ENCODE data around the gene SELENOK. TPM values are rescaled to one million over a fixed set of nuclear protein-coding genes. Genes with fewer than 3 reads are reported as not detected.

SELENOK gene
- total RNA-seq, 1 experiment from 2014 or later, result 51.5 TPM

- BruUV-seq (replicated peaks), result no TSS peak
- peaks cover 7% of the 10 kb centered on the region; the same call in 1 of the 2 replicates for H3K4me1 ChIP-seq
- no peak for TF ChIP-seq CTCF (IDR thresholded peaks at IDR 0.05; ENCODE audit: insufficient read depth in 1 of 2, low read depth in 1 of 2, low read length in 1 of 2, severe bottlenecking in 1 of 2, unreplicated experiment in 1 of 2)
- H3K9me3 Mint-ChIP-seq (ENCODE audit: unreplicated experiment), result no peaks in the 10 kb centered on the region
- H3K27ac Mint-ChIP-seq (ENCODE audit: unreplicated experiment), result no peak overlapping the region
- H3K4me3 ChIP-seq (ENCODE audit: low read depth, low read length), result no peak overlapping the region
- H3K4me3 Mint-ChIP-seq (ENCODE audit: unreplicated experiment), result no peak overlapping the region
- H3K4me1 Mint-ChIP-seq (ENCODE audit: low read depth, unreplicated experiment), result peaks cover 7% of the 10 kb centered on the region
- intact Hi-C loops (cut with micrococcal nuclease; ENCODE audit: unreplicated experiment), result no loop called here
- H3K36me3 Mint-ChIP-seq (ENCODE audit: insufficient read depth, unreplicated experiment), result peaks cover 19% of the 10 kb centered on the region
- H3K36me3 ChIP-seq (ENCODE audit: control insufficient read depth, insufficient read depth, low read length), result no peaks in the 10 kb centered on the region; the same call in 1 of the 2 replicates
- no peaks in the 10 kb centered on the region for H3K27me3 ChIP-seq (replicated peaks; ENCODE audit: control insufficient read depth, insufficient read depth, low read length)
- no peaks in the 10 kb centered on the region for H3K9me3 ChIP-seq
- ChIA-PET CTCF (no interaction called here), POLR2A (no interaction called here)
- no peaks in the 10 kb centered on the region for H3K27me3 Mint-ChIP-seq (ENCODE audit: insufficient read depth, unreplicated experiment)
- no peak for DNase-seq
Observed at GRCh38 chr3:53888232-53888631, 3.4 kb downstream of the SELENOK start.

- Mint-ChIP-seq H3K4me3 (ENCODE audit: unreplicated experiment) (no peak overlapping the region), H3K36me3 (ENCODE audit: insufficient read depth, unreplicated experiment) (peaks cover 19% of the 10 kb centered on the region), H3K9me3 (ENCODE audit: unreplicated experiment) (no peaks in the 10 kb centered on the region), H3K27ac (ENCODE audit: unreplicated experiment) (no peak overlapping the region), H3K27me3 (ENCODE audit: insufficient read depth, unreplicated experiment) (no peaks in the 10 kb centered on the region), H3K4me1 (ENCODE audit: low read depth, unreplicated experiment) (peaks cover 5% of the 10 kb centered on the region)
- H3K27me3 ChIP-seq (replicated peaks; ENCODE audit: control insufficient read depth, insufficient read depth, low read length), result no peaks in the 10 kb centered on the region
- no TSS peak for BruUV-seq (replicated peaks)
- POLR2A ChIA-PET, result no interaction called here
- H3K4me1 ChIP-seq, result peaks cover 4% of the 10 kb centered on the region; the same call in 1 of the 2 replicates
- TF ChIP-seq CTCF (IDR thresholded peaks at IDR 0.05; ENCODE audit: insufficient read depth in 1 of 2, low read depth in 1 of 2, low read length in 1 of 2, severe bottlenecking in 1 of 2, unreplicated experiment in 1 of 2), result no peak
- CTCF ChIA-PET, result no interaction called here
- no peaks in the 10 kb centered on the region; the same call in 1 of the 2 replicates for H3K36me3 ChIP-seq (ENCODE audit: control insufficient read depth, insufficient read depth, low read length)
- intact Hi-C loops (cut with micrococcal nuclease; ENCODE audit: unreplicated experiment), result no loop called here
- no peaks in the 10 kb centered on the region for H3K9me3 ChIP-seq
- no peak overlapping the region for H3K4me3 ChIP-seq (ENCODE audit: low read depth, low read length)
- DNase-seq, result no peak
Observed at GRCh38 chr3:53887446-53887845, 4.2 kb downstream of the SELENOK start.

GRCh38 chr3:53885239-53885638, 6.4 kb downstream of the SELENOK start:
- Histone ChIP-seq H3K4me3 (ENCODE audit: low read depth, low read length) (no peak overlapping the region), H3K9me3 (no peaks in the 10 kb centered on the region), H3K36me3 (ENCODE audit: control insufficient read depth, insufficient read depth, low read length) (no peaks in the 10 kb centered on the region; the same call in 1 of the 2 replicates), H3K4me1 (peaks cover 12% of the 10 kb centered on the region), H3K27me3 (replicated peaks; ENCODE audit: control insufficient read depth, insufficient read depth, low read length) (no peaks in the 10 kb centered on the region)
- no peak for TF ChIP-seq CTCF (IDR thresholded peaks at IDR 0.05; ENCODE audit: insufficient read depth in 1 of 2, low read depth in 1 of 2, low read length in 1 of 2, severe bottlenecking in 1 of 2, unreplicated experiment in 1 of 2)
- no peak overlapping the region for H3K4me3 Mint-ChIP-seq (ENCODE audit: unreplicated experiment)
- ChIA-PET POLR2A (no interaction called here), CTCF (no interaction called here)
- no peaks in the 10 kb centered on the region for H3K9me3 Mint-ChIP-seq (ENCODE audit: unreplicated experiment)
- intact Hi-C loops (cut with micrococcal nuclease; ENCODE audit: unreplicated experiment), result no loop called here
- peaks cover 15% of the 10 kb centered on the region for H3K4me1 Mint-ChIP-seq (ENCODE audit: low read depth, unreplicated experiment)
- no peak for DNase-seq
- peaks cover 27% of the 10 kb centered on the region for H3K36me3 Mint-ChIP-seq (ENCODE audit: insufficient read depth, unreplicated experiment)
- H3K27me3 Mint-ChIP-seq (ENCODE audit: insufficient read depth, unreplicated experiment), result no peaks in the 10 kb centered on the region
- no TSS peak for BruUV-seq (replicated peaks)
- H3K27ac Mint-ChIP-seq (ENCODE audit: unreplicated experiment), result no peak overlapping the region
